ENCODE measurements around the gene INAFM2. TPM values are rescaled to one million over a fixed set of nuclear protein-coding genes. Genes with fewer than 3 reads are reported as not detected.
A peak's percentile ranks its signal among the peaks of the same experiment; 100 is the strongest.

Gene INAFM2
- total RNA-seq, 2 experiments from 2014 or later, result 6.8 to 7.0 TPM

DNA sequence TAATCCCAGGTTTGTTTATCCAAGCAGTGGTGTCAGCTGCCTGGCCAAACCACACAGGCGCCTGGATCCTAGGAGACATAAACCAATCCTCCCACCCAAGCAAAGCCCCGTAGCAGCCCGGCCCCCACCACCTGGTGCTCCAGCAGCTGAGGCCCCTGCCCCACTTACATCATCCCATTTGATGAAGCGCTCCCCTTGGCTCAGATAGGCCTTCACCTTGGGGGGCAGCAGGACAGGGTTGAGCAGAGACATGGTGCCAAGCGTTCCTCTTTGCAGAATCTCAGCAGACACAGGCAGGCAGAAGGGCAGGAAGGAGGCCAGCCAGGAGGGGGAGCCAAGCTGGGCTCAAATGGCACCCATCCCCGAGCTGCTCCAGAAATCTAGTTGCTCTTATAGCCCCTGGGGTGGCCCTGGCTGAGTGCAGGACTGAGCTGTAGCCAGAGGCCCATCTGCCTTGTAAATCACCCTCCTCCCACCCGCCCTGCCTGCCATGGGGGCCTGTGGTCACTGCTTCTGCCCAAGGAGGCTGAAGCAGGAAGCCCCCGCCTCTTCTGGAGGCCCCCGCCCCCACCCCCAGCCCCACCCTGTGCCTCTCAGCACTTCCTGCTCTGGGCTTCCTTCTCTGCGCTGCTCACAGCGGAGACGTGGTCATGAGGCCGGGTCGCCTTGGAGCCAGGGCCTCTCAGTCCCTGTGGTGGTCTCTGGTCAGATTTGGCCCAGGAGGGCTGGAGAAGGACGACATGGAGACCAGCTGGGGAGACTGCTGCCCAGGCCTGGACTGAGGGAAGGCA, 15.9 kb upstream of the INAFM2 start, which contains the start of gene PLCB2:
Gene PLCB2, minus strand, starts transcription at position 515 of the 791 bp plus-strand sequence. Its CDS starts 263 bp downstream, at position 252.
- Histone ChIP-seq H3K36me3 (ENCODE audit: insufficient read depth, low read length) (peaks cover 18% of the 10 kb centered on the region), H3K4me1 (ENCODE audit: insufficient read depth, low read length) (peaks cover 49% of the 10 kb centered on the region), H3K9me3 (ENCODE audit: control insufficient read depth in 1 of 2, insufficient read depth in 1 of 2, low read length in 2 of 2) (no peaks in the 10 kb centered on the region), H3K27ac (ENCODE audit: low read depth in 1 of 2, low read length in 2 of 2) (peak within 1 kb of the TSS; percentile 74 to 79), H3K4me3 (ENCODE audit: low read length) (peak within 1 kb of the TSS; percentile 98), H3K27me3 (ENCODE audit: control insufficient read depth in 1 of 2, insufficient read depth in 2 of 2, low read length in 2 of 2) (no peaks in the 10 kb centered on the region)
- Mint-ChIP-seq H3K36me3 (ENCODE audit: low read depth) (peaks cover 41% of the 10 kb centered on the region), H3K4me1 (ENCODE audit: low read depth) (peaks cover 52% of the 10 kb centered on the region), H3K27ac (peak within 1 kb of the TSS; percentile 95), H3K27me3 (no peaks in the 10 kb centered on the region), H3K4me3 (peak within 1 kb of the TSS; percentile 96), H3K9me3 (no peaks in the 10 kb centered on the region)
- ChIA-PET CTCF (interaction anchor here (0.7 to 6.4 kb wide), 14 partner anchors 10 to 268 kb away, joined by 3 to 55 read pairs (median 8); partner anchors contain the start of genes ANKRD63, INAFM2 and SRP14), POLR2A (interaction anchor here (0.6 to 4.6 kb wide), 30 partner anchors 10 to 525 kb away, joined by 3 to 65 read pairs (median 4); partner anchors contain the start of genes ANKRD63, BAHD1, BUB1B and CCDC32)
- intact Hi-C loops (cut with DNase I, micrococcal nuclease), result loop anchor here in 1 of 2 experiments (1.0 to 2.0 kb wide), 3 partner anchors 15 to 33 kb away; partner anchors contain the start of gene INAFM2
- peak; percentile 44 for TF ChIP-seq CTCF (IDR thresholded peaks at IDR 0.05)
- DNase-seq, result peak; percentile 49 to 87 (median 68)
- ATAC-seq (ENCODE audit: poor library complexity), result peak; percentile 82

DNA sequence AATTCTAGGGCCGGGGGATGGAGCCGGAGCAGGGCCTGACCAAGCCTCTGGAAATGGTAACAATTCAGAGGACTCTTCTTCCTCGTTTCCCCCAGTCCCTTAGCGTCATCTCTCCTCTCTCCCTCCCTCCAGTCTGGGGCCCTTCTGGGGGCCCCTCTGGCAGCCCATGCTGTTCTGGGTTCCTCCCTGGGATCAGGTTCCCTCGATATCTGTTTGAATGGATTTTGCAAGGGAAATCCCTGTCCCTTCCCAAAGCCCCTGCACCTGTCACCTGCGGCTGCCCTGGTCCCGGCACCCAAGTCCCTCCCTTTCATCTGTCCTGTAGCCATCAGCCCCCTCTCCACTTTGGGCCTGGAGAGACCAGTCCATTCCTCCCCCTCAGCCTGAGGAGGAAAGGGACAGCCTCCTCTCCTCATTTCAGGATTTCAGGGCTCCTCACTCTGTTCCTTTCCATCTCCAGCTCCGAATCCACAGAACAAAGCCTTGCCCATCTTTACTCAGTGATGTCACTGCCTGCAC, 14.1 kb upstream of the INAFM2 start:
- H3K36me3 ChIP-seq (ENCODE audit: insufficient read depth, low read length), result peaks cover 3% of the 10 kb centered on the region
- intact Hi-C loops (cut with DNase I, micrococcal nuclease), result no loop called here
- DNase-seq (no peak), ATAC-seq (ENCODE audit: poor library complexity) (no peak)
- H3K27ac ChIP-seq (ENCODE audit: low read depth in 1 of 2, low read length in 2 of 2), result peak overlapping the region; percentile 61 to 79
- H3K27me3 ChIP-seq (ENCODE audit: control insufficient read depth in 1 of 2, insufficient read depth in 2 of 2, low read length in 2 of 2), result no peaks in the 10 kb centered on the region
- POLR2A ChIA-PET, result interaction anchor here (0.7 to 4.6 kb wide), 10 partner anchors 8 to 98 kb away, joined by 3 to 65 read pairs (median 4); partner anchors contain the start of genes ANKRD63, INAFM2 and IVD
- H3K4me3 ChIP-seq (ENCODE audit: low read length), result peak overlapping the region; percentile 98
- Mint-ChIP-seq H3K9me3 (no peaks in the 10 kb centered on the region), H3K4me1 (ENCODE audit: low read depth) (peaks cover 60% of the 10 kb centered on the region), H3K27ac (peak overlapping the region; percentile 95), H3K4me3 (peak overlapping the region; percentile 96), H3K36me3 (ENCODE audit: low read depth) (peaks cover 23% of the 10 kb centered on the region), H3K27me3 (no peaks in the 10 kb centered on the region)
- peaks cover 63% of the 10 kb centered on the region for H3K4me1 ChIP-seq (ENCODE audit: insufficient read depth, low read length)
- TF ChIP-seq CTCF (IDR thresholded peaks at IDR 0.05), result no peak
- H3K9me3 ChIP-seq (ENCODE audit: control insufficient read depth in 1 of 2, insufficient read depth in 1 of 2, low read length in 2 of 2), result no peaks in the 10 kb centered on the region
- CTCF ChIA-PET, result interaction anchor here (0.8 to 6.4 kb wide), 9 partner anchors 12 to 204 kb away, joined by 3 to 55 read pairs (median 14); partner anchors contain the start of genes ANKRD63 and INAFM2
